Middle frontal gyrus (tissue), 1 donor: ENCODE data around the gene HIBCH.
"Not testable (repeated sequence)": the region's sequence is repeated elsewhere in the genome, so short reads cannot be mapped to it uniquely, and the experiment has no call there.

Experiments
- DNase-seq: peaks from one replicate; pipeline ENCODE4 v3.0.0-alpha.2; 2015; ENCODE audit warnings: low spot score; ENCODE audit errors: extremely low spot score

HIBCH gene

GRCh38 chr2:190319555-190320498 lies at the start of gene HIBCH:
Gene HIBCH, minus strand, starts transcription at chr2:190319826. Its CDS starts 76 bp downstream, at chr2:190319750.
- peak; percentile 99 for DNase-seq

DNA sequence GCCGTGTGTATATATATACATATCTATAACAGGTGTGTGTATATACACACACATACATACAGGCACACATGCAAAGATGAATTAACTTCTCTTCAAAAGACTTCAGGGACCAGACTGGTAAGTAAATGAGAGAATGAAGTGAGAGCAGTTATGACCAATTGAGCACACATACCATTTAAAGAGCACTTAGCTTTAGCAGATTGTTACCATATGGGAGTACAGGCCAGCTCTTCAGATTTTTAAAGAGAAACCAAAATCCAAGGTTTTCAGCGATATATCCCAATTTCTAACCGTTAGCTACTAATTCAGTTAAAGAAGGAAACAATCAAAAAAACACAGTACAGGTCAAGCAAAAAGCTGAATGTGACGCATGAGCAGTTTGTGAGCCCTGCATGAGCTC lies 47.5 kb upstream of the HIBCH start:
- DNase-seq: no peak

DNA sequence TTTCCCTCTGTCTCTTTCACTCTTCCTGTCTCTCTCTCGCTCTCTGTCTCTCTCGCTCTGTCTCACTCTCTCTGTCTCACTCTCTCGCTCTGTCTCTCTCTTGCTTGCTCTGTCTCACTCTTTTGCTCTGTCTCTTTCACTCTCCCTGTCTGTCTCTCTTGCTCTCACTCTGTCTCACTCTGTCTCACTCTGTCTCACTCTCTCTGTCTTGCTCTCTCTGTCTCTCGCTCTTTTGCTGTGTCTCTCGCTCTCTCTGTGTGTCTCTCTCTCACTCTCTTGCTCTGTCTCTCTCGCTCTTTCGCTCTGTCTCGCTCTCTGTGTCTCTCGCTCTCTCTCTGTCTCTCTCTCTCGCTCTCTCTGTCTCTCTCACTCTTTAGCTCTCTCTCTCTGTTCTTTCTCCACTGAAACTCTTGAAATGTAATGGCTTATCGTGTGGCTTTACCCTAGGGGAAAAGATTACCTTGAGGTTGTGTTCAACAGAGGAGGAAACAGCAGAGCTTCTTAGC lies 46.7 kb upstream of the HIBCH start:
- DNase-seq: no peak

DNA sequence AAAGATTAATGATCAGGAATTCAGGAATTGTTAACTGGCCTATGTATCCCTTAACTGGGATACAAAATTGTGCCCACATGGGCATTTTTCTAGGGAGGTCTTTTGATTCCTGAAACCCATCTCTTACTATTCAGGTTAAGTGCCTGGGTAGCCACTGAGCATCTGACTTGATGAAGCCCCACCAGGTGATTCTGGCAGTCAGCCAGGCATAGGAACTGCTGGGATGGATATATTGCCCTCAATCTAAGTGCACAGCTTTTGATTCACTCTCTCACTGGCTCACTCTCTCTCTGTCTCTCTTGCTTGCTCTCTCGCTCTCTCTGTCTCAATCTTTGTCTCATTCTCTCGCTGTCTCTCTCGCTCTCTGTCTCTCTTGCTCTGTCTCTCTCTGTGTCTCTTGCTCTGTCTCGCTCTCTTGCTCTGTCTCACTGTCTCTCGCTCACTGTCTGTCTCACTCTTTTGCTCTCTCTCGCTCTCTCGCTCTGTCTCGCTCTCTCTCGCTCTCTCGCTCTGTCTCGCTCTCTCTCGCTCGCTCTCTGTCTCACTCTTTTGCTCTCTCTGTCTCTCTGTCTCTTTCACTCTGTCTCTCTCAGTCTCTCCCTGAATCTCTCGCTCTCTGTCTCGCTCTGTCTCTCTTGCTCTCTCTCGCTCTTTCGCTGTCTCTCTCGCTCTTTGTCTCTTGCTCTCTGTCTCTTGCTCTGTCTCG lies 46.0 kb upstream of the HIBCH start:
- DNase-seq: no peak

DNA sequence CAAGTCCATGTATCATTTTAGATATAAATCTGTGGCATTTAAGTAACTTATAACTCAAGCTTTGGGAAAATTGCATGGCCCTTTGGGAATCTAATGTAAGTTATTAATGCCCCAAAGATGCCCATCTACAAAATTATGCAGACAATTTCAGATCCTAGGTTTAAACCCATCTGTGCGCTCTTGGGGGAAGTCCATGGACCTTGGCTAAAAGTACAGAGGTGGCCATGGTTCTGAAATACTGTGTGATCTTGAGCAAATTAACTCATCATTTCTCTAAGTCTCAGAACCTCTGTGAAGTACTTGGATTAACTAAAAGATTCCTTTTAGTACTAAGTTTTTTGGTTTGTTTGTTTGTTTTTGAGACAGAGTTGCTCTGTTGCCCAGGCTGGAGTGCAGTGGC lies 43.3 kb upstream of the HIBCH start:
- no peak for DNase-seq

GRCh38 chr2:190361572-190361971 lies 41.9 kb upstream of the HIBCH start:
- DNase-seq: no peak

DNA sequence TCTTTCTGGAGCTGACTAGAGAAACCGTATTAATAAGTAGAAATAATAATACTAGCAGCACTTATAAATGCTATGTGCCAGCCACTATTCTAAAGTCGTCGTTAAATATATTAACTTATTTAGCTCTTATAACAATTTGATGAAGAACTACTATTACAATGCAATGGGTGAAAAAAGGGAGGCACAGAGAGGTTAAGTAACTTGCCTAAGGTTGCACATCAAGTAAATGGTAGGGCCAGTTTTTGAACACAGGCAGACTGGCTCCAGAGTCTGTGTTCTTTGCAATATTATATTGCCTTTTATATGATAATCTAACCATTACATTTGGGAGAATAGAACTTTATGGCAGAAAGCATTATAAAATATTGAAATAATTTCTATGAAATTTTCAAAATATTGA lies 41.3 kb upstream of the HIBCH start:
- no peak for DNase-seq

DNA sequence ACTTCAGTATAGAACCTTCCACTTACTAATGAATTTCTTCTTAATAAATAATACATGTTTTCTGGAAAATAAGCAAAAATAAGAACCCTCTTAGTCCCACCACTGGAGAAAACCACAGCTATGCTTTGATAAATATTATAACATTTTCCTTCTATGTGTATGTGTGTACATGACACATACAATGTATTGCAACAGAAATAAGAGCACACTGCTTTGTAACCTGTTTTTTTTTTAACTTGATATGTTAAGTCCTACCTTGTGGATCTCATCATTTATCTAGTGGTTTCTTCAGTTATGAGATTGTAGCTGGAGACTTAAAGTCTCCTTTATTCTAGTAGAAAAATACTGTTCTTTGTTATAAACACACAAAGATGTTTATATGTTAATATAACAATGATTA lies 40.9 kb upstream of the HIBCH start:
- DNase-seq: no peak

DNA sequence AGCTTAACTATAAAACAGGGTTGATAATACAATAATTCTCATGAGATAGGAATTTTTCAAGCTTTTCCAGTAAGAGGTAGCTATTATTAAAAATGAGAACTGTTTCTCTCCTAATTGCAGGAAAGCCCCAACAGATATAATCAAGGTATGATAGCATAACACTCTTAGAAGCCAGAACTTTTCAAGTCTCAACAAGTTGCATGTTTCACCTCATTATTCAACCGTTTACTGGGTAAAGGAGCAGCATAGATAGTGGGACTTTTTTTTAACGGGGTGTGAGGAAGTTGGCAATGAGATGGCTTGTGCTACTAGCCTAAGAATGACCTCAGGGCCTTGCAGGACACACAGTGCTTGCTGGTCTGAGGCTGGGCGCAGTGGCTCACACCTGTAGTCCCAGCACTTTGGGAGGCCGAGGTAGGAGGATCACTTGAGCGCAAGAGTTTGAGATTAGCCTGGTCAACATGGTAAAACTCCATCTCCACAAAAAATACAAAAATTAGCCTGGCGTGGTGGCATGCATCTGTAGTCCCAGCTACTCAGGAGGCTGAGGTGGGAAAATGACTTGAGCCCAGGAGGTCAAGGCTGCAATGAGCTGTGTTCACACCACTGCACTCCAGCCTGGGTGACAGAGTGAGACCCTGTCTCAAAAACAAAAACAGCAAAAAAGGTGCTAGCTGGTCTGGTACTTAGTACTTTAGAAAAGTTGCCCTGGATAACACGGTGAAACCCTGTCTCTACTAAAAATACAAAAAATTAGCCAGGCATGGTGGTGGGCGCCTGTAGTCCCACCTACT lies 39.2 kb upstream of the HIBCH start:
- not testable (repeated sequence) for DNase-seq

- DNase-seq: no peak
These were observed 38.0 kb upstream of the HIBCH start for GRCh38 chr2:190357600-190357999.

DNA sequence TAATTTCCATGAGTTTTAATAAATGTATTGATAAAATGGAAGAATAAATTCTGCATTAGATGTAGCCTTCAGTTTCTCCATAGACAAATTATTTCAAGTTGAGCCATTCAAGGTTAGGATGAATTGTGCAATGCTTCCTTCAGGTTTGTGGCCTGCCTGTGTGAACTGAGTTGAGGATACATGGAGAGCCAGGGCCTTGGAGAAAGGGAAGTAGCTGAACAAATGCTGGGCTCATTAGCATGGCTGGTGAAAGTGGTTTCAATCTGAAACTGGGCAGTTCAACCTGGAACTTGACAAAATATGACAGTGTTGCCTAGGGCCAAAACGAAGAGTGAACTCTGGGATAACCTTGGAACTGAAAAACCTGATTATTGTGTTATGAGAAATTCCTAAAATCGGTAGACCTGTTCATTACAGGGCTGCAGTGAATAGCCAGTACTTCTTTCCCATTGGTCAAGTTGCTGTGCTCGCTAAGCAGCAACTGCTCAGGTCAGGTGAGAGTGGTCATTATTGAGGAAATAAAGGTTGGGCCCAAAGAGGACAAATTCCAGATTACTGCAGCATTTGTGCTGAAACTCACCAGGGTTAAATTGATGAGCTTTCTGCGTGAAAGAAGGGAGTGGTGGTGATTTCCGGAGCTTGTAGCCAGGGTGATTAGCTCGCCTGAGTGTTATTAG lies 36.5 kb upstream of the HIBCH start:
- no peak for DNase-seq

DNA sequence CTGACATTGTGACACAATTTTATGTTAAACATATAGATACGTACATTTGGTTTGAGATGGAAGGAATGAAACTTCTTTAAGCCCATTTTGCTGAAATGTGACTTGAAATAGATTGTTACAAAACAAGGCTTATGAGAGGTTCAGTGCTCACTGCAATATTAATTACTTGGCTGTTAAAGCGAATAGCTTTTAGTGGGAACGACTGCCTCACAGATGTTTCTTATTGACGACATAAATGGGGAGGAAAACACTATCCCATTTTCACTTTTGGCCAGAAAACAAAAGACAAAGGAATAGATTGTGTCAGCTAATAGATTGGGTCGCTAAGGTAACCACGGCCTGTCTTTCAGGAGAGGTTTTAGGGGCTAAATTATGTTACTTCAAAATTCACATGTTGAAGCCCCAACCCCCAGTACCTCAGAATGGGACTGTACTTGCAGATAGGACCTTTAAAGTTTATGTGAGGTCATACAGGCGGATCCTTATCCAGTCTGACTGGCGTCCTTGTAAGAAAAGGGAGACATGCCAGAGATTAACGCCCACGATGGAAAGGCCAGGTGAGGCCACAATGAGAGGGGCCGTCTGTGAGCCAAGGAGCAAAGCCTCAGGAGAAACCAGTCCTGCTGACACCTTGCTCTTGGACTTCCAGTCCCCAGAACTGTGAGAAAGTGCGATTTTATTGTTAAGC lies 34.5 kb upstream of the HIBCH start:
- DNase-seq: no peak

DNA sequence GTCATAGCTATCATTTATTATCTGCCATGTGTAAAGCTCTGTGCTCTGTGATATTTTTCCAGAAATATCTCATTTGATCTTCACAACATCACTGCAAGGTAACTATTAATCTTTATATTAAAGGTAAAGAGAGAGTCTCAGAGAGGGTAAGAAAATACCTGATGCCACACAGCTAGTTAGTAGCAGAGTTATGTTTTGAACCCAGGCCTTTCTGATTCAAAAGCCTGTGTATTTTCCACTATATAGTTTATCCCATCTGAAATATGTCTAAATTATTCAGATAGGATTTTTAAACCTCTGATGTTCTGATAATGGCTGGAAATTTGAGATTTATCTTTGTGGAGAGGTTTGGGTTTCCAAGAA lies 33.9 kb upstream of the HIBCH start:
- DNase-seq: no peak

GRCh38 chr2:190352668-190353536 lies 33.3 kb upstream of the HIBCH start:
- no peak for DNase-seq

DNA sequence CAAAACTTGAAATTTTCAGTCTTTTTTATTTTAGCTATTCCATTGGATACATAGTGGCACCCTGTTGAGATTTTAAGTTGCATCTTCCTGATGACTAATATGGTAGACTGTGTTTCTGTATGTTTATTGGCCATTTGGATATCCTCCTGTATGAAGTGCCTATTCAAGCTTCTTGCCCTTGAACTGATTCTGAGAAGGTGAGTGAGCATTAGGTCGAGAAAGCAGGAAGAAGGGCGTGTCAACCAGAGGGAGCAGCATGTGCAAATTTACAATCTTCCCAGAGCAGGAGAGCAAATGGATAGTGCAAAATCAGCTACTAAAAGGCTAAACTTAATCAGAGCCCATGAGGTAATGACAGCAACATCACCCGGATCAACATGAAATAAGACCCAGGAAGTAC lies 32.3 kb upstream of the HIBCH start:
- no peak for DNase-seq

- DNase-seq: no peak
These were observed 30.7 kb upstream of the HIBCH start for GRCh38 chr2:190350371-190350770.

DNA sequence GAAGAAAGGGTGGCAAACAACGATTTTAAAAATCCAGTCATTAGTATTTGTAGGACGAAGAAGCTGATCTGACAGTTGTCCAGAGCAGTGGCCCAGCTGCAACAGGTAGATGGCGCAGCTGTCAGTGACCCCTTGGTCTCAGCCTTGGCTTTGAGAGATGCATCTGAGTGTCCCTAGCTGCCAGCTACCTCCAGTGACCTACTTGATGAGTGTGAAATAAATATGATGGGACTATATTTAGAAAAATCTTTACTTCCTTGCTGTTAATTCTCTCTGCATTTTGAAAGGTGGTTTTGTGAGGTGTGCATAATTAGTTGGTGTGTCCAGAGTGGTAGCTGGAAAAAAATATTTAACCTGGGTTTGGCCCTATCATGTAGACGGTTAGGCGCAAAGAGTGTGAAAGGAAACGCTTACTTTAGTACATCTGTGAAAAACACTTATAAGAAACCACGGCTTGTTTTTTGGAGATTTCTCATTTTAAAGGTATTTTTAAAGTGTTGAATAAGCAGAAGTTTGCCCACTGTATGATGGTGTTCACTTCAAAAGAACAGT lies 24.7 kb upstream of the HIBCH start:
- DNase-seq: no peak

- no peak for DNase-seq
These were observed 24.1 kb upstream of the HIBCH start, which contains the start of gene INPP1 for GRCh38 chr2:190343536-190344275. Gene INPP1, plus strand, starts transcription at chr2:190343589. Its CDS starts 16,514 bp downstream, at chr2:190360103.
